Measurements from ENCODE around the gene NACAD.

DNA sequence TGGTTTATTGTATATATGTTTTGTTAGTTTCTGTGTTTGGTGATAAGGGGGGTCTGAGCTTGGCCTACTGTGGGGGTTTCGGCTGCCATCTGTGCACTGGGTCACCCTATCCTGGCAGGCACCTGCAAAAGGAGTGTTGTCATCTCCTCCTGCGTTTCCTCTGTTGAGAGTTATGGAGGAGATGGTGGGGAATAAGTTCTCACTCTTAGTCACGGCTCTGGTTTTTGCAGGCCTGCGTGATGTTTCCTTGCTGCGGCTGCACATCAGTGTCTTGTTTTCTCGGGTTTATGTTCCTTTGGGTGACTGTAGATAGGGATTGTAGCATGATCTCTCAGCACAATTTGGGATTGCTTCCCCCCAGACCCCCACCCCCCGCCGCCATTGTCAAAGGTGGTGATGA lies 52.0 kb downstream of the NACAD start:
- TF ChIP-seq EZH2 (IDR thresholded peaks at IDR 0.05; ENCODE audit: borderline replicate concordance, insufficient read depth, low read length, poor library complexity, severe bottlenecking), result no peak
- TF ChIP-seq CTCF (IDR thresholded peaks at IDR 0.05; ENCODE audit: poor library complexity, severe bottlenecking), result no peak
- no peak for TF ChIP-seq EP300 (conservative IDR thresholded peaks at IDR 0.05; ENCODE audit: poor library complexity, severe bottlenecking)
- no peak for TF ChIP-seq POLR2AphosphoS5 (IDR thresholded peaks at IDR 0.05)
- no peak for TF ChIP-seq RAD21 (conservative IDR thresholded peaks at IDR 0.05)
- no peak for TF ChIP-seq MXI1 (conservative IDR thresholded peaks at IDR 0.05; ENCODE audit: poor library complexity, severe bottlenecking)
- TF ChIP-seq TAF1 (IDR thresholded peaks at IDR 0.05; ENCODE audit: low read depth), result no peak
- no peak for TF ChIP-seq SMC3 (conservative IDR thresholded peaks at IDR 0.05; ENCODE audit: poor library complexity)
- TF ChIP-seq REST (IDR thresholded peaks at IDR 0.05; ENCODE audit: borderline replicate concordance), result no peak
